Astrocyte of the cerebellum (primary cell): ENCODE measurements around the gene GDF2.

Source experiments
- DNase-seq: peaks from one replicate; pipeline ENCODE4 v3.0.0-alpha.2; 2011; ENCODE audit warnings: low read depth
- H3K4me3 ChIP-seq: 2 replicates; pipeline ENCODE4 v1.5.1; 2011; ENCODE audit warnings: mild to moderate bottlenecking, low read depth, low read length, moderate library complexity
- in situ Hi-C: cut with HindIII; loops from 2 replicates; pipeline ENCODE4 v1.10.0; 2017; ENCODE audit warnings: low sequenced_read_pairs
- TF ChIP-seq, protein P1 (sequence below): IDR thresholded peaks from 2 replicates; pipeline ENCODE4 v1.5.1; 2012; ENCODE audit warnings: low read length, low read depth, moderate library complexity, mild to moderate bottlenecking; ENCODE audit errors: missing control alignments

GDF2 gene

GRCh38 chr10:47333532-47333931 lies 11.3 kb downstream of the GDF2 start:
- no peak for DNase-seq

GRCh38 chr10:47334466-47335295 lies 12.4 kb downstream of the GDF2 start:
- H3K4me3 ChIP-seq = no peak overlapping the region
- TF ChIP-seq, protein P1, sequence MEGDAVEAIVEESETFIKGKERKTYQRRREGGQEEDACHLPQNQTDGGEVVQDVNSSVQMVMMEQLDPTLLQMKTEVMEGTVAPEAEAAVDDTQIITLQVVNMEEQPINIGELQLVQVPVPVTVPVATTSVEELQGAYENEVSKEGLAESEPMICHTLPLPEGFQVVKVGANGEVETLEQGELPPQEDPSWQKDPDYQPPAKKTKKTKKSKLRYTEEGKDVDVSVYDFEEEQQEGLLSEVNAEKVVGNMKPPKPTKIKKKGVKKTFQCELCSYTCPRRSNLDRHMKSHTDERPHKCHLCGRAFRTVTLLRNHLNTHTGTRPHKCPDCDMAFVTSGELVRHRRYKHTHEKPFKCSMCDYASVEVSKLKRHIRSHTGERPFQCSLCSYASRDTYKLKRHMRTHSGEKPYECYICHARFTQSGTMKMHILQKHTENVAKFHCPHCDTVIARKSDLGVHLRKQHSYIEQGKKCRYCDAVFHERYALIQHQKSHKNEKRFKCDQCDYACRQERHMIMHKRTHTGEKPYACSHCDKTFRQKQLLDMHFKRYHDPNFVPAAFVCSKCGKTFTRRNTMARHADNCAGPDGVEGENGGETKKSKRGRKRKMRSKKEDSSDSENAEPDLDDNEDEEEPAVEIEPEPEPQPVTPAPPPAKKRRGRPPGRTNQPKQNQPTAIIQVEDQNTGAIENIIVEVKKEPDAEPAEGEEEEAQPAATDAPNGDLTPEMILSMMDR = no peak
- in situ Hi-C loops = no loop called here
- DNase-seq = no peak

More at GRCh38 chr10:47333532-47333931, 11.3 kb downstream of the GDF2 start:
- in situ Hi-C loops = no loop called here
- no peak overlapping the region for H3K4me3 ChIP-seq
- TF ChIP-seq, protein P1 = no peak

DNA sequence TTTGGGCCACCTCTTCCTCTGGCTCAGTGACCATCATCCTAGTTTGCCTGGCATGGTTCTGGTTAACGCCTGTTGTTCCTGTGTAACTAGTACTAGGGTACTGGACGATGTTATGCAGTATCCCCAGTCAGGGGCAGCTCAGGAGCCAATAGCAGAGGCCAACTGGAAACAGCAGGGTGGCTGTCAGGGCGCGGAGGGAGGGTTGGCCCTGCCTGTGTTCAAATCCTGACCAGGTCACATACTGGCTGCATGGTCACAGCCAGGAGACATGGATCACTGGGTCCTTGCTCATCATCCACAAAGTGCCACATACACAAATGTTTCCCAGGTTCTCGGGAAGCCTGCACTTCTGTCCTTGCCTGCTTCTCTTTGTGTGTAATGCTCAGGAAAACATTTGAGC lies 13.7 kb downstream of the GDF2 start:
- DNase-seq = no peak
- in situ Hi-C loops = no loop called here
- TF ChIP-seq, protein P1 = no peak
- H3K4me3 ChIP-seq = no peak overlapping the region

DNA sequence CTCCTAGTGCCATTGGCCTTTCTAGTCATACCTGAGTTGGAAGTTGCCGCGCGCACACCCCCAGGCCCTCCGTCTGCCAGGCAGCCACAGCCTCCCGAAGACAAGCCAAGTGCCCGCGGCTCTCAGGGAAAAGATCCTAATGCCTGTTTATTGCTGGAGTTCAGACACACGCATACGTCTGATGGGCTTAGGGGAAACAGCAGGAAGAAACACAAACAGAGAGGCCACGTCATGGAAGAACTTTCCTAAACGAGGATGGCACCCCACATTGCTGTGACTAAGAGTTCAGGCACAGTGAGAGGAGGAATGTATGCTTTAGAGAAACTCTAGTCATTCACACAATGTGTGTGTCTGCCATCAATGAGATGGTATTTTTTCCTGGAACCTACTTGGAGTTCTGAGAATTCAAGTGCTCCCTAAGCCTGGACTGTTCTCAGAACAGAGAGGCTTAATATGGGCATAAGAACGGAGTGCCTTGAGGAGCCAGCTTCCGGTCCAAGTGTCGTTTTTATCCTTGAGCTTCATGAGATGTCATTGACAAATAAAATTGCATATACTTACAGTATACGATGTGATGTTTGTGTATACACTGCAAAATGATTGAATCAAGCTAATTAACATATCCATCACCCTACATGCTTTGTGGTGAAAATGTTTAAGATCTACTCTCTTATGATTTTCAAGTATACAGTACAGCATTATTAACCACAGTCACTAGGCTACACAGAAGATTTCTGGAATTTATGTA lies 14.3 kb downstream of the GDF2 start:
- in situ Hi-C loops = no loop called here
- TF ChIP-seq, protein P1 = no peak
- DNase-seq = no peak
- H3K4me3 ChIP-seq = no peak overlapping the region

GRCh38 chr10:47337310-47337709 lies 15.1 kb downstream of the GDF2 start:
- no peak for DNase-seq
- TF ChIP-seq, protein P1 = no peak
- in situ Hi-C loops = no loop called here
- H3K4me3 ChIP-seq = no peak overlapping the region

GRCh38 chr10:47339186-47339735 lies 17.0 kb downstream of the GDF2 start:
- in situ Hi-C loops = no loop called here
- no peak overlapping the region for H3K4me3 ChIP-seq
- no peak for DNase-seq
- TF ChIP-seq, protein P1 = no peak
